ENCODE results near the gene SLC1A1.

GRCh38 chr9:4489919-4490704 lies at the start of gene SLC1A1:
- TF ChIP-seq POLR2A (IDR thresholded peaks at IDR 0.05; ENCODE audit: low read length) (no peak), GATA1 (IDR thresholded peaks at IDR 0.05; ENCODE audit: low read depth, low read length) (no peak)

Data from erythroblast (primary cell).